GM12865 (cell line): ENCODE measurements around the gene ZNF41.
A peak's percentile ranks its signal among the peaks of the same experiment; 100 is the strongest.

Experiments
- DNase-seq: peaks from one replicate; pipeline ENCODE4 v3.0.0; 2010; ENCODE audit warnings: low read depth
- H3K4me3 ChIP-seq: 2 replicates; pipeline ENCODE4 v1.5.1; 2011; ENCODE audit warnings: mild to moderate bottlenecking, low read depth, low read length, control low read depth
- CTCF ChIP-seq: IDR thresholded peaks from 2 replicates; pipeline ENCODE4 v1.5.1; 2011; ENCODE audit warnings: low read length, control low read depth, low read depth, inconsistent platforms; ENCODE audit not compliant: insufficient read depth; ENCODE audit errors: missing control alignments

ZNF41 gene

GRCh38 chrX:47483306-47484268 is 565 bp upstream of the ZNF41 start:
- peak overlapping the region; percentile 78 for H3K4me3 ChIP-seq
- no peak for DNase-seq
- TF ChIP-seq CTCF, result no peak

- H3K4me3 ChIP-seq, result peak overlapping the region; percentile 78
- DNase-seq, result no peak
- TF ChIP-seq CTCF, result no peak
These were observed 934 bp downstream of the ZNF41 start for GRCh38 chrX:47482065-47482511.

GRCh38 chrX:47481160-47481559 is 1.9 kb downstream of the ZNF41 start:
- no peak for TF ChIP-seq CTCF
- H3K4me3 ChIP-seq, result no peak overlapping the region
- no peak for DNase-seq

GRCh38 chrX:47480576-47480975 is 2.4 kb downstream of the ZNF41 start:
- TF ChIP-seq CTCF, result no peak
- no peak for DNase-seq
- H3K4me3 ChIP-seq, result no peak overlapping the region

- no peak for TF ChIP-seq CTCF
- H3K4me3 ChIP-seq, result no peak overlapping the region
- DNase-seq, result no peak
These were observed 7.5 kb downstream of the ZNF41 start for GRCh38 chrX:47475476-47475875.

- no peak for TF ChIP-seq CTCF
These were observed 15.9 kb downstream of the ZNF41 start for GRCh38 chrX:47467106-47467505.

More at GRCh38 chrX:47467106-47467505, 15.9 kb downstream of the ZNF41 start:
- H3K4me3 ChIP-seq, result no peak overlapping the region
- no peak for DNase-seq
